Esophagus squamous epithelium (tissue), 4 donors: Measurements from ENCODE around the gene INHBC.

Experiments
- CTCF ChIP-seq, 6 experiments: fragments of 450-650 bp in 4 of 6; fragments of 200-600 bp in 2 of 6; sonication (generic) in 2 of 6; IDR thresholded peaks; one replicate each; pipeline ENCODE4 v1.5.1; 2016 to 2019; ENCODE audit warnings: antibody characterized with exemption in 6 of 6, mild to moderate bottlenecking in 4 of 6, moderate library complexity in 4 of 6
- POLR2A ChIP-seq, 4 donors: fragments of 450-650 bp; IDR thresholded peaks; one replicate each; pipeline ENCODE4 v1.6.1; 2017; ENCODE audit warnings: antibody characterized with exemption in 4 of 4, mild to moderate bottlenecking in 4 of 4, moderate library complexity in 3 of 4

- TF ChIP-seq CTCF (IDR thresholded peaks at IDR 0.05) (no peak), POLR2A (IDR thresholded peaks at IDR 0.05) (no peak)
These were observed 55.5 kb downstream of the INHBC start for GRCh38 chr12:57490126-57490525.
